HG02981 (cell line): ENCODE measurements around the gene MCF2L.

Experiments
- ATAC-seq: cut with Tn5 transposase; IDR thresholded peaks from one replicate; pipeline ENCODE4 v1.9.1; 2021; ENCODE audit warnings: mild to moderate bottlenecking, moderate library complexity; ENCODE audit not compliant: unreplicated experiment

The MCF2L gene

DNA sequence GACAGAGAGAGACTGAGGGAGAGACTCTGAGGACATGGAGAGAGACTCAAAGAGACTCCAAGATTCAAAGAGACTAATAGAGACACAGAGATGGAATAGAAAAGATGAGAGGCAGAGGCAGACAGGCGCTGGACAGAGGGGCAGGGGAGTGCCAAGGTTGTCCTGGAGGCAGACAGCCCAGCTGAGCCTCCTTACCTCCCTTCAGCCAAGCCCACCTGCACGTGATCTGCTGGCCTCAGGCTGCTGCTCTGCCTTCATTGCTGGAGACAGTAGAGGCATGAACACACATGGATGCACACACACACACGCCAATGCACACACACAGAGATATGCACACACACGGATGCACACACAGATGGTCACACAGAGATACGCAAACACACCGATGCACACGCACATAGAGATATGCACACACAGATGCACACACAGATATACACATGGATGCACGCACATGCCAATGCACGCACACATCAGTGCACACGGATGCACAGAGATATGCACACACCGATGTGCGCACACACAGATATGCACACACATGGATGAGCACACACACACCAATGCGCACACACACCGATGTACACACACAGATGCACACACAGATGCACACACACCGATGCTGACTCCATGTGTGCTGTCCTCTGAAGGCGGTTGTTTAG lies 150.3 kb downstream of the MCF2L start:
- ATAC-seq: no peak

DNA sequence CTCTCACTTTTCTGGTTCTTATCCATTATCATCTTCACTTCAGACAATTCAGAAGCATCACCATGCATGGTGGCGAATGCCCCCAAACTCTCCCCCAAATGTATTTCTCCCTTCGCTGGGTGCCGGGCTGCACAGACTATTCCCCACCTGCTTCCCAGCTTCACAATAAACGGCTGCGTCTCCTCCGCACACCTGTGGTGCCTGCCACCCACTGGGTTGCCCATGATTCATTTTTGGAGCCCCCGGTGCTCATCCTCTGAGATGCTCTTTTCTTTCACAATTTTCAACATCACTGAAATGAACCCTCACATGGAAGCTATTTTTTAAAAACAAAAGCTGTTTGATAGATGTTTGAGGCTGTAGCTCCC lies 150.8 kb downstream of the MCF2L start:
- no peak for ATAC-seq

DNA sequence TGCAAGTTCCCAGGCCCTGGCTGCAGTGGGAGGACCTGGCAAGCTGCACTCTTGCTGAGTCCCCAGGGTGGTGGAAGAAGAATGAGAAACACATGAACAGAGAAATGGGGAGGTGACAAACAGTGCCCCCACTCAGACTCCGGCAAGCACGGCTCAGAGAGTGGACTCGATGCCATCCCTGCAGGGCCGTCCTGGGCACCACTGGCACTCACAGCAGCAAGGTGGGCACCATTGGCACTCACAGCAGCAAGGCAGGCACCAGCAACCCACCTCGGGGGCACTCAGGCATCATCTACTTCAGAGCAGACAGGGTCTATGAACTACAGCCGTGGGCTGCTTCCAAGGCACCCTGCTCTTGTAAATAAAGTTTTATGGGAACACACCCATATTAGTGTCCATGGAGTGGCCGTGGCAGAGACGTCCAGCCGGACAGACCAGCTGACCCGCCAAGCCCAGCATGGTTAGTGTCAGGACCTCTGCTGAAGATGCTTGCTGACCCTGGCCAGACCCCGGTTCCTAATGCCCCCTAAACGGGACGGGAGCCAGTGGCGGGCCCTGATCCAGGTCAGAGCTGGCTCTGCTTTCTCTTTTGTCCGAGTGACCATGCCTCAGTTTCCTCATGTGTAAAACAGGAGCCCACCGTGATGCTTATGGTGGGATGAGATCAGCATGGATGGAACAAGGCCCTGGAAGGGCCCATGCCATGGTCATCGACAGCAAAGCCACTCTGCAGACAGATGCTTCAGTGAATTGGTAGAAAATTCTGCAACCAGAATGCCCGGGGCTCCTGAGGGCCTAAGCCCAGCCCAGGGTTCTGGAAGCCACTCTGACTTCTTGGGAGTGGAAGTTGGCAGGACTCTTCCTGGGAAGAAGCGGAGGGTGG lies 151.5 kb downstream of the MCF2L start:
- no peak for ATAC-seq

DNA sequence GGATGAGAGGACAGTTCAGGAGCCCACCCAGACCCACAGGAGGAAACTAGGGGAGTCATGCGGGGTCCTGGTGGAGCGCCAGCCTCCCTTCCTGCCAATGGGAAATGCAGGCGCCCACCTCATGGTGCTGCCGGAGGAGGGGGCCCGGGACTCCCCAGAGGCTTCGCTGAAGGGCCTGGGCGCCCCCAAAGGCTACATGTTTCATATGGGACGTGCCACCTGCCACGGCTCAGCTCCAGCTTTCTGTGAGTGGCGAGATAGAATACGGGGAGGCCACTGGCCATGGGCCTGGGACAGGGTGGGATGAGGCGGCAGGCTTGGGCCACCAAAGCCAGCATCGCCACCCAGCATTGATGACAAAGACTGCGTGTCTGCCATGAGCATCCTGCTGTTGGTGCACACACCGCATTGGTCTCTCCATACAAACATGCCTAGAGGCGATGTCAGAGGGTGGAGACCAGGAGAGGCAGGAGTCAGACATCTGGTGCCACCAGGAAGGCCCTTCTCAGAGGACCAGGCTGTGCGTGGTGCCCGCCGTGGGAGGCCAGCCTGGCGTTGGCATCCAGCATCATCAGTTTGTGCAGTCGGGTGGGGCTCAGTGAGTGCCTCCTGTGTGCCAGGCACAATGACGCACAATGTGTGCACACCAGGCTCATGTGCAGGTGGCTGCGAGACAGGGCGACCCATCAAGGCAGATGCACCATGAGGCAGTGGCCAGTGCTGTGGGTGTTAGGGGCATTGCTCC lies 152.3 kb downstream of the MCF2L start:
- no peak for ATAC-seq

DNA sequence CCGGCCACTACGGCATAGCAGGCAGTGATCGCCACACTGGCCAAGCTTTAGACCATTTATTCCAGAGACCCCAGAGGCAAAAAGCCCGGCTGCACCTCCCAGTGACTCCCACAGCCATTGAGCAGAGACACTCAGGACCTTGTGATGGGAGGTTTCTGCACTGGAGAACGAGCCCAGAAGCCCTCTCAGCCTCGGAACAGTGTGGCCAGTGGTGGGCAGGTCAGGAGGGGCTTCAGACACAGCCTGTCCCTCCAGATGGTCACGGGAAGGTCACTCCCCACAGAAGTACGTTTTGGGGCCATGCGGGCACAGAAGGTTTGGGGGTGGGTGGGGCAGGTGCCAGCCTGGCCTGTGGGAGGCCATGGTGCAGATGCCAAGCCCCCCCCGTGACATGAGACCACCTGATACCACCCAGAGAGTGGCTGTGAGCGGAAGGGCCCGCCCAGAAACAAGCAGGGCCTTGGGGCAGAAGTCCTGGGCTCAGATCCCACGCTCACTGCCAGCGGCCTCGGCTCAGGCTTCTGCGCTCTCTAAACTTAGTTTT lies 153.0 kb downstream of the MCF2L start:
- ATAC-seq: no peak

DNA sequence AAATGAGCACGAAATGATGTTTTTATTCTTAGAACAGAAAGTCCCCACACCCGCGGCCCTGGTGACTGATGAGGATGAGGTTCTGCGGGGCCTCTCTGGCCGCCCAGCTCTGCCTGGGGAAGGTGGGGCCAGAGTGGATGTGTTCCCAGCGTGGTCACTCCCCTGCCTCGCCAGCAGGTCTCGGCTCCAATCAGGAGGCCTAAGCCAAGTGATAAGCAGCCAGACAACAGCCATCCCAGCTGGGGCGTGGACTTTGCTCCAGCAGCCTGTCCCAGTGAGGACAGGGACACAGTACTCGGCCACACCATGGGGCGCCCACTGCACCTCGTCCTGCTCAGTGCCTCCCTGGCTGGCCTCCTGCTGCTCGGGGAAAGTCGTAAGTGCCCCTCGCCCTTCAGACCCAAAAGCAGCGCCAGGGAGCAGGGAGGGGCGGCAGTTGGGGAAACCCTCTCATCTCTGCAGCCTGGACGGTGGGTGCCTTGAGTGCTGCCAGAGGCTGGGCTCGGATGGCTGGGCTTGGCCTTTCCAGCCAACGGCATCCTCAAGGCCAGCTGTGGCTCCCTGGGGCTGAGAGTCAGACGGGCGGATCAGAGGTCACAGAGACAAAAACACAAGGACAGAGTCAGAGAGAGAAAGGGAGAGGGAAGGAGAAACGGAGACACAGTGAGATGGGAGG lies 153.7 kb downstream of the MCF2L start, which contains the start of gene F10:
Gene F10 (plus strand): TSS at position 250 of the 676 bp plus-strand sequence. CDS start 57 bp downstream, at position 307.
- no peak for ATAC-seq

DNA sequence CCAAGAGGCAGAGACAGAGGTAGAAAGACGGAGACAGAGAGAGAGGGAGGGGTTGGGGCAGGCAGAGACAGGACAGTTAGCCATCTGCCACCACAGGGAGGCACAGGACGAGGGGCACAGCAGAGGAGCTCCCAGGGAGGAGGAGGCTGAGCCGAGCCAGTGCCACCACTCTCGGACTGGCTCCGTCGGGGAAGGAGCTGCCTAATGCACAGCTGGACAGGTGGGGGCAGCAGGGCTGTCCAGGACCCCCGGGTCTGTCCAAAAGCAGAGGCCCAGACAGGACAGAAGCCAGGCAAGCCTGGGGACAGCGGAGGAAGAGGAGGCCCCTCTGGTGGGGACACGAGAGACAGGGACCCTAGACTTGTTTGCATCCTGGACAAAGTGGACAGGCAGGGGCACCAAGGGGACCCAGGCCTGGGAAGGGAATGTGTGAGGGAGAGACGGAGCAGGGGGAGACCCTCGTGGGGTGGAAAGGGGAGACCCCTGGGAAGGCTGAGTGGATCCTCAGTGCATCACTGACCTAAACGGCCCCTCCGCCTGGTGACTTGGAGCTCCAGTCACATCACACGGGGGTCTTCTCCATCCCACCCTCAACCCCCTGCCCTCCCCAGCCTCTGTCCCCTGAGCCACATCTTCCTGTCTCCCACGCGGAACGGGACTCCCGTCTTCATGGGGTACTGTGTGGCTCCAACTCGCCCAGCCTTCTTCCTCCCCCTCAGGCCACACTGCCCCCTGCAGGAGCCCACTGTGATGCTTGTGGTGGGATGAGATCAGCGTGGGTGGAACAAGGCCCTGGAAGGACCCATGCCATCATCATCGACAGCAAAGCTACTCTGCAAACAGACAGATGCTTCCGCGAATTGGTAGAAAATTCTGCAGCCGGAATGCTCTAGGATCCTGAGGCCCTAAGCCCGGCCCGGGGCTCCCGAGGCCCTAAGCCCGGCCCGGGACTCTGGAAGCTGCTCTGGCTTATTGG lies 154.5 kb downstream of the MCF2L start:
- ATAC-seq: no peak

DNA sequence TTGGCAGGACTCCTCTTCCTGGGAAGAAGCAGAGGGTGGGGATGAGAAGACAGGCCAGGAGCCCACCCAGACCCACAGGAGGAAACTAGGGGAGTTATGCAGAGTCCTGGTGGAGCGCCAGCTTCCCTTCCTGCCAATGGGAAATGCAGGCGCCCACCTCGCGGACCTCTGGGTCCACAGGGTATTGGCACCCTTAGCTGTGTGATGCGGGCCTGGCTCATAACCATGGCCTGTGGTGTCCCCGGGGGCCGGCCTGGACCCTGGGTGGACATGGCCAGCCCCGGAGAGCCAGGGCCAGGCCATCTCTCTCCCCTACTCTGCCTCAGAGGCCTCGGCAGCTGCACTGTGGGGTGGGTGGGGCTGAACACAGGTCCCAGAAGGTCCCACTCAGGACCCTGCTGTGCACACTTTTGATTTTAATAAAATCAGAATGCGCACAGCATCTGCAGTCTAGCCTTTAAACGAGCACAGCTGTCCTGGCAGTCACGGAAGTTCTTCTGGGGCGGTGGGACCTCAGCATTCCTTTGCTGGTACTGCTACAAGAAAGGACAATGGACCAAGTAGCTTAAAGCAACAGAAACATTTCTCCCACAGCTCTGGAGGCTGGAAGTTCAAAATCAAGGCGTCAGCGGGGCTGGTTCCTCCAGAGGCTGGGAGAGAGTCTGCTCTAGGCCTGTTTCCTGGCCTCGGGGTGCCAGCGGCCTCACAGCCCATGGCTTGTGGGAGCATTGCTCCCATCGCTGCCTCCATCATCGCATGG lies 155.4 kb downstream of the MCF2L start:
- ATAC-seq: no peak

DNA sequence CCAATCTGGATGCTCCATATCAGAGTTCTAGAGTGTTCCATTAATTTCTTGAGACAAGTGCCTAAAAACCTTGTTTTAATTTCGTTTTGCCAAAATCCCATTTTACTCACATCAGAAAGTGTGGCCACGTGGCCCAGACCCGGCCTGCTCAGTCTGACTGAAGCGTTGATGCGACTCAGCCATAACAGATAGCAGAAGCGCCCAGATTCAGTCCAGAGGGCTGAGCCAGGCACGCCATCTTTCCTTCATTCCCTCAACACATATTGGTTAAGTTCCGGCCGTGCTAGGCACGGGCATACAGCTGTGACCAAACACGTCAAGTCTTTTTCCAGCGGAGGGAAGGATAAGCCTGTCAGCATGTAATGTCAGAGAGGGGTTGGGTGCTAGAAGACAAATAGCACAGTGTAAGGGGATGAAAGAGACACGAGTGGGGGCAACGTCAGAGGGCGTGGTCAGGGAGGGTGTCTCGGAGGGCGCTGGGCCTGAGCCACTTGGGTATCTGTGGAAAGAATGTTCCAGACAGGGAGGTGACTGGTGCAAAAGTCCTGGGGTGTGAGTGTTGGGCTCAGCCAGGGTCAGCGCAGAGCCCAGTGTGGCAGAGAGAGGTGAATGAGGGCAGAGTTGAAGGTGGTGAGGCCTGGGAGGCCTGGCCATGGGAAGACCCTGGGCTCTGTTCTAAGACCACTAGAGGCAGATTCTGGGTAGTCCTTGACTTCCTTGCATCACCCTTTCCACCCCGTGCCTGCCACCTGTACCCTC lies 156.7 kb downstream of the MCF2L start:
- ATAC-seq: no peak

DNA sequence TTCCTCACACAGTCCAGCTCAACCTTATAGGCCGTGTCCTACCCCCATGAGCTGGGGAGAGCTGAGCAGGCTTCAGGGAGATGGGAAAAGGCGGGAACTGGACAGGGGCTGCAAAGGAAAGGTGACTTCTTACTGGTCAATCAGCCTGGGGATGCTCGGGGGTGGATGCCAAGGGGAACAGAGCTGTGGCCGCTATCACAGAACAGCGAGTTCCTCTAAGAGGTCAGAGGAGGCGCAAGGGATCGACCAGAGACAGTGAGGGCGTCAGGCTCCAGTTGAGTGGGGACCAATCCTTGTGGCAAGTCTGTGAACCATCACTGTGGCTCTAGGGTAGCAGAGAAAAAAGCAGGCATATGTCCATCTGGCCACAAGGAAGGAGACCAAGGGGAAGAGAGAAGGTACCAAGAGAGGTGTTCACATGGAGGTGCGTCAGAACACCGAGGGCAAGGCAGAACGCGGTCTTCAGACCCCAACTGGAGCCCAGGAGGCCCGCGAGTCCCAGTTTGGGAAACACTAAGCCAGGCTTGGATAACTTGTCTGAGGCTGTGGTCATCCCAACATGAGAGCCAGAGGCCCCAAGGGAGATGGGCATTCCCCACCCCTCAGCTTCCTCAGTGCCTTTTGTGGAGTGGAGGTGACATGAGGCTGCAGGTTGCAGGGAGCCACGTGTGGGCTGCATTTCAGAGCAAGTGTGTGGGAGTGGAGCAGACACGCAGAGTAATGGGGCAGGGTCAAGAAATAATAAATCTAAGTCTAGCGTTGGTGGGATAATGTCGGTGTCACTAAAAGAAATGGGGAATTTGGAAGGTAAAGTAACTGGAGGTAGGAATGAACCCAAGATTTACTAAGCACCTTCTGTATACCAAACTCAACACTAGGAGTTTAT lies 157.5 kb downstream of the MCF2L start:
- no peak for ATAC-seq

DNA sequence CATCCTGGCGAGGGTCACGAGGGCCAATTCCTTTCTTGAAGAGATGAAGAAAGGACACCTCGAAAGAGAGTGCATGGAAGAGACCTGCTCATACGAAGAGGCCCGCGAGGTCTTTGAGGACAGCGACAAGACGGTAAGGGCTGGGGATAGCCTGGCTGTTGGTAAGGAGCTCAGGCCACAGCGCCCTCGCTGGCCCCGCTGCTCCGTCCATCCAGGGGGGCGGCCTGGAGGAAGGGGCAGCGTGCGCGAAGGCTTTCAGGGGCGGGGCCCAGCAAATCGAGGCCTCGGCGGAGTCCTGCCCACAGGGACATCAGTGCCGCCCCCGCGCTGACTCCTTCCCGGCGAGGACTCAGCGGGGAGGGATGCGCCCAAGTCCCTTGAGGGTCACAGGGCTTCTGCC lies 160.5 kb downstream of the MCF2L start:
- ATAC-seq: no peak

DNA sequence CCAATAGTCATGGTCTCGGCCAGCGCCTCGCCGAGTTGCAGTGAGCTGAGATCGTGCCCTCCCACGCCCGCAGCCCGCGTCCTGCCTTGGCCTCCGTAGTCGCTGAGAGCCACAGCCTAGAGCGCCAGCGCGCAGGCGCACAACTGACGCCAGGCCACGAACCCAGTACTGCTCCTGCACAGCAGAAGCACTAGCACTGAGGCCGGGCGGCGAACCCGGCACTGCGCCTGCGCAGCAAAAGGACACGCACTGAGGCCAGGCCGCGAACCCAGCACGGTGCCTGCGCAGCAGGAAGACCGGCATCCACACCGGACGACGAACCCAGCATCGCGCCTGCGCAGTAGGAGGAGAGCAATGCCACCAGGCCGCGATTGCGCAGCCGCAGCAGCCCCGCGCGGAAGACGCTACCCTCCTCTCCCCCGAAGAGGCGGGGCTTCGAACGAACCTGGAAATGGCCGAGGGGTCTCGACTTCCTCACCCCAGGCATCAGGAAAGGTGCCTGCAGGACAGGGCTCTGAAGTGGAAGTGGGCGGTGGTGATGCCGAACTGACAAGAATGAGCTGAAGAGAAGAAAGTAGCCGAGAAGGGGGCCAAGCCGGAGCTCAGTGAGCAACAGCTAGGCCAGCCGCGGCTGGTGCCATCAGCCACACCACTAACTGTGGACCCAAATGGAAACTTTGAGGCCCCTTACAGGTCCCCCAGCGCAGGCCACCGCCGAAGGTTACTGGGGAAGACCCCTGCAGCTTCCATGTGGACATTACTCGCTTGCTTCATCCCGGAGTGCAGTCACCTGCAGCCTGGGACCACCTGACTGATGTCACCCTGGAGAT lies 161.1 kb downstream of the MCF2L start:
- ATAC-seq: no peak

DNA sequence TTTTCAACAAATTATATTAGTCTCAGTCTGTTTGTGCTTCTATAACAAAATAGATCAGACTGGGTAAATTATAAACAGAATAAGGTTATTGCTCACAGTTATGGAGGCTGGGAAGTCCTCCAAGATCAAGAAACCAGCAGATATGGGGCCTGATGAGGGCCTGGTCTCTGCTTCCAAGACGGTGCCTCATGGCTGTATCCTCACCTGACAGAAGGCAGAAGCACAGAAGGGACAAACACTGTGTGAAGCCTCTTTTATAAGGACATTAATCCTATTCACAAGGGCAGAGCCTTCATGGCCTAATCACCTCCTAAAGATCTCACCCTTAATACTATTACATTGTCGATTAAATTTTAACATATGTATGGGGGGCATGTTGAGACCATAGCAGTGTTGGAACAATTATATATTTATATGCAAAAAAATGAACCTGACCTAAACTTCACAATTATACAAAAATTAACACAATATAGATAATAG lies 166.3 kb downstream of the MCF2L start:
- ATAC-seq: no peak

DNA sequence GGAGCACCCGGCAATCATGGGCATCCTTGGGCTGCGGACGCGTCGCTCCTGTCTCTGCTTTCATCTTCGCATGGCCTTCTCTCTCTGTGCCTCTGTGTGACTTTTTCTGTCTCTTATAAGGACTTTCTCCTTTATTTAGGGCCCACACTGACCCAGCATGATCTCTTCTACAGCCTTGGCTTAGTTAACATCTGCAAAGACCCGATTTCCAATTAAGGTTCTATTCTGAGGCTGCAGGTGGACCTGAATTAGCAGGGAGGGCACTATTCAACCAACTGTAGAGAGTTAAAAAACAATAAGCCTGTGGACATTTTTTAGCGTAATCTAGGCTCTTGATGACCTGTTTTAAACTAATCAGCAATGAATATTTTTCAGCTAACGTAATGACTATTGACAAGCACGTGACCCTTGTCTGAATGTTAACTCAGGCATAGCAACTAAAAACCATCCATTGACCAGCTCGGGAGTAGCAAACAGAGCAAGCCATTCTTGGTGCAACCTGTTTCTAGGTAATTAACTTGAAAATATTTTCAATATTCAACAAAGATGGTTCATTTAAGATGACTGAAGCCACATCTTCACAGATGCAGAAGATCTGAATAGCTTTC lies 168.8 kb downstream of the MCF2L start:
- no peak for ATAC-seq

DNA sequence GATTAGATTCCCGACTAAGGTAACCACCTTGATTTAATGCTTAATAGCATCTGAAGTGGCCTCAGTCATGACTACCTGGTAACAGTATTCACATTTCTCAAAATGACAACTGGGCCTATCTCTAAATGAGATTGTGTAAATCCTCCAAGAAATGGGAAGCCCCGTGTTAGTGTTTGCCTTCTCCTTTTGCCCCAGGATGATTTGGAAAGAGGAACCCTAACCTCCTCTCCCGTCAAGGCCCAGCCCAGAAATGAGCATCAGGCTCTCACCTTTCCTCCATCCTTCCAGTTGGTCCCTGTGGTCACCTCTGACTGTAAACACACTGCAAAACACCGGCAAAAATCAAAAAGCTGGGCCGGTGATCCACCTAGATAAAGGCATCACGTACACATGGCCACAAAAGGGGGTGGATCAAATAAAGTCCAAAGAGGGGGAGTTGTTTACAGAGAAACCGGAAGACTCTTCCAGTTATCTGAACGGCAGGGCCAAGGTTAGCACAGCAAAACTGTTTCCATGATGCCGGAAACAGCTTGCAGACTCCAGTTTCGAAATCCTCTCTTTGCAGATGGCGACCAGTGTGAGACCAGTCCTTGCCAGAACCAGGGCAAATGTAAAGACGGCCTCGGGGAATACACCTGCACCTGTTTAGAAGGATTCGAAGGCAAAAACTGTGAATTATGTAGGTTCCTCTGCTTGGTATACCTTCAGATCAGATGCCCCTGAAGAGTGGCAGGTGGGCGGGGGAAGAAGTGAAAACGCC lies 170.0 kb downstream of the MCF2L start:
- no peak for ATAC-seq
